ENCODE measurements around the gene METTL4. TPM values are rescaled to one million over a fixed set of nuclear protein-coding genes. Genes with fewer than 3 reads are reported as not detected.

Gene METTL4
- polyA plus RNA-seq, 1 donor from 2014 or later: 12.7 TPM

- Histone ChIP-seq H2AFZ (ENCODE audit: low read depth, low read length) (no peak overlapping the region), H3K9me3 (ENCODE audit: low read length) (no peaks in the 10 kb centered on the region), H3K79me2 (replicated peaks; ENCODE audit: insufficient read depth, low read length) (no peaks in the 10 kb centered on the region), H3K4me2 (ENCODE audit: low read length) (no peak overlapping the region), H3K27me3 (ENCODE audit: insufficient read depth, low read depth, low read length) (no peaks in the 10 kb centered on the region), H3K36me3 (ENCODE audit: insufficient read depth, low read length) (no peaks in the 10 kb centered on the region), H3F3A (ENCODE audit: insufficient read depth, low read length, poor library complexity, severe bottlenecking) (no peaks in the 10 kb centered on the region), H3K27ac (ENCODE audit: low read length) (no peak overlapping the region), H3K4me3 (ENCODE audit: low read length) (no peak overlapping the region), H4K20me1 (ENCODE audit: insufficient read depth) (no peaks in the 10 kb centered on the region), H3K9me2 (ENCODE audit: insufficient read depth, low read length) (no peaks in the 10 kb centered on the region), H3K9ac (ENCODE audit: low read length) (no peak overlapping the region)
- TF ChIP-seq CTCF (IDR thresholded peaks at IDR 0.05; ENCODE audit: poor library complexity, severe bottlenecking) (no peak), EZH2 (IDR thresholded peaks at IDR 0.05; ENCODE audit: borderline replicate concordance, insufficient read depth, low read length, poor library complexity, severe bottlenecking) (no peak), SMC3 (conservative IDR thresholded peaks at IDR 0.05; ENCODE audit: poor library complexity) (no peak), EP300 (conservative IDR thresholded peaks at IDR 0.05; ENCODE audit: poor library complexity, severe bottlenecking) (no peak), TAF1 (IDR thresholded peaks at IDR 0.05; ENCODE audit: low read depth) (no peak), POLR2AphosphoS5 (IDR thresholded peaks at IDR 0.05) (no peak)
- TF ChIP-seq, protein P1, sequence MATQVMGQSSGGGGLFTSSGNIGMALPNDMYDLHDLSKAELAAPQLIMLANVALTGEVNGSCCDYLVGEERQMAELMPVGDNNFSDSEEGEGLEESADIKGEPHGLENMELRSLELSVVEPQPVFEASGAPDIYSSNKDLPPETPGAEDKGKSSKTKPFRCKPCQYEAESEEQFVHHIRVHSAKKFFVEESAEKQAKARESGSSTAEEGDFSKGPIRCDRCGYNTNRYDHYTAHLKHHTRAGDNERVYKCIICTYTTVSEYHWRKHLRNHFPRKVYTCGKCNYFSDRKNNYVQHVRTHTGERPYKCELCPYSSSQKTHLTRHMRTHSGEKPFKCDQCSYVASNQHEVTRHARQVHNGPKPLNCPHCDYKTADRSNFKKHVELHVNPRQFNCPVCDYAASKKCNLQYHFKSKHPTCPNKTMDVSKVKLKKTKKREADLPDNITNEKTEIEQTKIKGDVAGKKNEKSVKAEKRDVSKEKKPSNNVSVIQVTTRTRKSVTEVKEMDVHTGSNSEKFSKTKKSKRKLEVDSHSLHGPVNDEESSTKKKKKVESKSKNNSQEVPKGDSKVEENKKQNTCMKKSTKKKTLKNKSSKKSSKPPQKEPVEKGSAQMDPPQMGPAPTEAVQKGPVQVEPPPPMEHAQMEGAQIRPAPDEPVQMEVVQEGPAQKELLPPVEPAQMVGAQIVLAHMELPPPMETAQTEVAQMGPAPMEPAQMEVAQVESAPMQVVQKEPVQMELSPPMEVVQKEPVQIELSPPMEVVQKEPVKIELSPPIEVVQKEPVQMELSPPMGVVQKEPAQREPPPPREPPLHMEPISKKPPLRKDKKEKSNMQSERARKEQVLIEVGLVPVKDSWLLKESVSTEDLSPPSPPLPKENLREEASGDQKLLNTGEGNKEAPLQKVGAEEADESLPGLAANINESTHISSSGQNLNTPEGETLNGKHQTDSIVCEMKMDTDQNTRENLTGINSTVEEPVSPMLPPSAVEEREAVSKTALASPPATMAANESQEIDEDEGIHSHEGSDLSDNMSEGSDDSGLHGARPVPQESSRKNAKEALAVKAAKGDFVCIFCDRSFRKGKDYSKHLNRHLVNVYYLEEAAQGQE (IDR thresholded peaks at IDR 0.05; ENCODE audit: borderline replicate concordance): no peak
Observed at GRCh38 chr18:2610549-2610948, 39.2 kb upstream of the METTL4 start.

GRCh38 chr18:2609604-2610003 is 38.3 kb upstream of the METTL4 start:
- Histone ChIP-seq H3K27me3 (ENCODE audit: insufficient read depth, low read depth, low read length) (no peaks in the 10 kb centered on the region), H3K36me3 (ENCODE audit: insufficient read depth, low read length) (no peaks in the 10 kb centered on the region)
- TF ChIP-seq EZH2 (IDR thresholded peaks at IDR 0.05; ENCODE audit: borderline replicate concordance, insufficient read depth, low read length, poor library complexity, severe bottlenecking) (no peak), MXI1 (conservative IDR thresholded peaks at IDR 0.05; ENCODE audit: poor library complexity, severe bottlenecking) (no peak), RAD21 (conservative IDR thresholded peaks at IDR 0.05) (no peak), SMC3 (conservative IDR thresholded peaks at IDR 0.05; ENCODE audit: poor library complexity) (no peak), POLR2AphosphoS5 (IDR thresholded peaks at IDR 0.05) (no peak), CTCF (IDR thresholded peaks at IDR 0.05; ENCODE audit: poor library complexity, severe bottlenecking) (no peak), TAF1 (IDR thresholded peaks at IDR 0.05; ENCODE audit: low read depth) (no peak), EP300 (conservative IDR thresholded peaks at IDR 0.05; ENCODE audit: poor library complexity, severe bottlenecking) (no peak)
- TF ChIP-seq, protein P1 (IDR thresholded peaks at IDR 0.05; ENCODE audit: borderline replicate concordance): no peak

More at GRCh38 chr18:2609604-2610003, 38.3 kb upstream of the METTL4 start:
- no peaks in the 10 kb centered on the region for H3K9me2 ChIP-seq (ENCODE audit: insufficient read depth, low read length)
- H3K27ac ChIP-seq (ENCODE audit: low read length): no peak overlapping the region
- H3F3A ChIP-seq (ENCODE audit: insufficient read depth, low read length, poor library complexity, severe bottlenecking): no peaks in the 10 kb centered on the region
- H2AFZ ChIP-seq (ENCODE audit: low read depth, low read length): no peak overlapping the region
- H3K9ac ChIP-seq (ENCODE audit: low read length): no peak overlapping the region
- no peaks in the 10 kb centered on the region for H4K20me1 ChIP-seq (ENCODE audit: insufficient read depth)
- no peaks in the 10 kb centered on the region for H3K9me3 ChIP-seq (ENCODE audit: low read length)
- H3K4me2 ChIP-seq (ENCODE audit: low read length): no peak overlapping the region
- H3K4me3 ChIP-seq (ENCODE audit: low read length): no peak overlapping the region
- no peaks in the 10 kb centered on the region for H3K79me2 ChIP-seq (replicated peaks; ENCODE audit: insufficient read depth, low read length)

Measured in neural cell (in vitro differentiated cells).